ENCODE measurements around the gene CHRD.
A peak's percentile ranks its signal among the peaks of the same experiment; 100 is the strongest.

CHRD gene

GRCh38 chr3:184359610-184360009, 20.2 kb upstream of the CHRD start:
- DNase-seq (ENCODE audit: low read depth) = no peak
- H3K4me3 ChIP-seq (ENCODE audit: low read depth, low read length) = no peak overlapping the region

GRCh38 chr3:184360070-184360928, 19.6 kb upstream of the CHRD start:
- DNase-seq (ENCODE audit: low read depth) = no peak
- H3K4me3 ChIP-seq (ENCODE audit: low read depth, low read length) = peak overlapping the region; percentile 85

GRCh38 chr3:184360929-184361531, 18.8 kb upstream of the CHRD start:
- peak overlapping the region; percentile 85 for H3K4me3 ChIP-seq (ENCODE audit: low read depth, low read length)
- DNase-seq (ENCODE audit: low read depth) = no peak

- no peak for DNase-seq (ENCODE audit: low read depth)
- H3K4me3 ChIP-seq (ENCODE audit: low read depth, low read length) = peak within 1 kb of the TSS; percentile 85
Measured at GRCh38 chr3:184361532-184361931, 18.3 kb upstream of the CHRD start, which contains the start of the genes CLCN2 and POLR2H. CLCN2 (minus strand) TSS chr3:184361605; CDS start chr3:184361479, 126 bp downstream. POLR2H (plus strand) TSS chr3:184361710; CDS start chr3:184363493, 1,783 bp downstream.

- peak overlapping the region; percentile 85 for H3K4me3 ChIP-seq (ENCODE audit: low read depth, low read length)
- DNase-seq (ENCODE audit: low read depth) = no peak
Measured at GRCh38 chr3:184361932-184362667, 17.8 kb upstream of the CHRD start.

- peak; percentile 90 for DNase-seq (ENCODE audit: low read depth)
- peak overlapping the region; percentile 85 for H3K4me3 ChIP-seq (ENCODE audit: low read depth, low read length)
Measured at GRCh38 chr3:184362668-184363546, 16.9 kb upstream of the CHRD start.

- no peak overlapping the region for H3K4me3 ChIP-seq (ENCODE audit: low read depth, low read length)
- no peak for DNase-seq (ENCODE audit: low read depth)
Measured at GRCh38 chr3:184366619-184367289, 13.1 kb upstream of the CHRD start.

- DNase-seq (ENCODE audit: low read depth) = no peak
- H3K4me3 ChIP-seq (ENCODE audit: low read depth, low read length) = no peak overlapping the region
Measured at GRCh38 chr3:184368116-184368515, 11.7 kb upstream of the CHRD start.

- H3K4me3 ChIP-seq (ENCODE audit: low read depth, low read length) = no peak overlapping the region
- no peak for DNase-seq (ENCODE audit: low read depth)
Measured at GRCh38 chr3:184368586-184369183, 11.2 kb upstream of the CHRD start.

GRCh38 chr3:184371570-184372018, 8.3 kb upstream of the CHRD start:
- DNase-seq (ENCODE audit: low read depth) = peak; percentile 64
- H3K4me3 ChIP-seq (ENCODE audit: low read depth, low read length) = no peak overlapping the region

- no peak for DNase-seq (ENCODE audit: low read depth)
- H3K4me3 ChIP-seq (ENCODE audit: low read depth, low read length) = no peak overlapping the region
Measured at GRCh38 chr3:184372296-184372821, 7.5 kb upstream of the CHRD start.

- H3K4me3 ChIP-seq (ENCODE audit: low read depth, low read length) = no peak overlapping the region
- no peak for DNase-seq (ENCODE audit: low read depth)
Measured at GRCh38 chr3:184372911-184373310, 6.9 kb upstream of the CHRD start.

- DNase-seq (ENCODE audit: low read depth) = no peak
- H3K4me3 ChIP-seq (ENCODE audit: low read depth, low read length) = no peak overlapping the region
Measured at GRCh38 chr3:184373422-184373821, 6.4 kb upstream of the CHRD start.

GRCh38 chr3:184375747-184376461, 4.0 kb upstream of the CHRD start:
- DNase-seq (ENCODE audit: low read depth) = no peak
- H3K4me3 ChIP-seq (ENCODE audit: low read depth, low read length) = no peak overlapping the region

- DNase-seq (ENCODE audit: low read depth) = no peak
- no peak overlapping the region for H3K4me3 ChIP-seq (ENCODE audit: low read depth, low read length)
Measured at GRCh38 chr3:184377374-184377773, 2.5 kb upstream of the CHRD start.

- no peak for DNase-seq (ENCODE audit: low read depth)
- H3K4me3 ChIP-seq (ENCODE audit: low read depth, low read length) = no peak within 1 kb of the TSS
Measured at GRCh38 chr3:184377882-184378445, 1.9 kb upstream of the CHRD start, which contains the start of gene THPO. THPO (minus strand) TSS chr3:184378207; CDS start chr3:184376259, 1,948 bp downstream.

Measured in skeletal muscle cell (primary cell).